Transverse colon (tissue), 4 donors: Measurements from ENCODE around the gene PPP1R3D.

Source experiments
- POLR2AphosphoS5 ChIP-seq, 3 donors: sonication (generic); formaldehyde crosslinking; IDR thresholded peaks; one replicate each; pipeline ENCODE4 v1.6.1; 2016; ENCODE audit warnings: antibody characterized with exemption in 3 of 3
- TF ChIP-seq, protein P1 (sequence below), 5 experiments: fragments of 200-600 bp in 3 of 5; fragments of 450-650 bp in 2 of 5; sonication (generic) in 3 of 5; IDR thresholded peaks; 1 replicate in 2 of 5; 2 replicates in 3 of 5; pipeline ENCODE4 v1.5.1; 2016 to 2017; ENCODE audit warnings: antibody characterized with exemption in 5 of 5, inconsistent platforms in 3 of 5, mild to moderate bottlenecking in 2 of 5, moderate library complexity in 1 of 5

DNA sequence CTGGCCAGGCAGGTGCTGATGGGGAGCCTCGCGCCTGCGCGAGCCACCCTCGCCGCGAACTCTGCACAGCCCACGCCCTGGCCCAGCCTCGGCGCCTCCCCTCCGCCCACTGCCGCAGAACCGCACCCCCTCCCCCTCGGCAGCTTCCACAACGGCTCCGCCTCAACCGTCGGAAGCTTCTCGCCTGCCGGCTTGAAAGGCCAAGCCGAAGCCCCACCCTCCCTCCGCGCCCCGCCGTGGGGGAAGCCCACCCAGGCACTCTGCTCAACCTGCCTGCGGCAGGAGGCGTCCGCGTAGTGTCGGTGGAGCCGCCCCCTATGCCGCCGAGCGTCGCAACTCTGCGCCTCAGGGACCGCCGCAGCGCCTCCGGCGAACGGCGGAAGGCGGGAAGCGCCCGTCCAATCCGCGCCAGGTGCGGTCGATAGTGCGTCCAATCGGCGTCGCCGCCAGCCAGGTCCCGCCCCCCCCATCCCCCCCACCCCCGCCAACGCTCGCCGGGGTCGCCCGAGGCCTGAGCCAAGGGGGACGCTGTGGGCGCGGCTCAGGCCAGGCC, 6.7 kb downstream of the PPP1R3D start, which contains the start of gene SYCP2:
- no peak for TF ChIP-seq POLR2AphosphoS5 (IDR thresholded peaks at IDR 0.05)
- TF ChIP-seq, protein P1, sequence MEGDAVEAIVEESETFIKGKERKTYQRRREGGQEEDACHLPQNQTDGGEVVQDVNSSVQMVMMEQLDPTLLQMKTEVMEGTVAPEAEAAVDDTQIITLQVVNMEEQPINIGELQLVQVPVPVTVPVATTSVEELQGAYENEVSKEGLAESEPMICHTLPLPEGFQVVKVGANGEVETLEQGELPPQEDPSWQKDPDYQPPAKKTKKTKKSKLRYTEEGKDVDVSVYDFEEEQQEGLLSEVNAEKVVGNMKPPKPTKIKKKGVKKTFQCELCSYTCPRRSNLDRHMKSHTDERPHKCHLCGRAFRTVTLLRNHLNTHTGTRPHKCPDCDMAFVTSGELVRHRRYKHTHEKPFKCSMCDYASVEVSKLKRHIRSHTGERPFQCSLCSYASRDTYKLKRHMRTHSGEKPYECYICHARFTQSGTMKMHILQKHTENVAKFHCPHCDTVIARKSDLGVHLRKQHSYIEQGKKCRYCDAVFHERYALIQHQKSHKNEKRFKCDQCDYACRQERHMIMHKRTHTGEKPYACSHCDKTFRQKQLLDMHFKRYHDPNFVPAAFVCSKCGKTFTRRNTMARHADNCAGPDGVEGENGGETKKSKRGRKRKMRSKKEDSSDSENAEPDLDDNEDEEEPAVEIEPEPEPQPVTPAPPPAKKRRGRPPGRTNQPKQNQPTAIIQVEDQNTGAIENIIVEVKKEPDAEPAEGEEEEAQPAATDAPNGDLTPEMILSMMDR (IDR thresholded peaks at IDR 0.05): no peak
